Type B pancreatic cell (in vitro differentiated cells): ENCODE results near the gene D2HGDH. TPM values are rescaled to one million over a fixed set of nuclear protein-coding genes. Genes with fewer than 3 reads are reported as not detected.

ENCODE experiments used
- DNase-seq: peaks from one replicate; pipeline ENCODE4 v3.0.0; 2021; ENCODE audit warnings: mixed read lengths; ENCODE audit not compliant: unreplicated experiment; ENCODE audit errors: extremely low spot score
- H3K27ac Mint-ChIP-seq: 2 replicates; pipeline ENCODE4 v1.8.0; 2021; ENCODE audit warnings: mild to moderate bottlenecking, mixed read lengths
- H3K27me3 Mint-ChIP-seq: 2 replicates; pipeline ENCODE4 v1.8.0; 2021; ENCODE audit warnings: mixed read lengths
- H3K36me3 Mint-ChIP-seq: 2 replicates; pipeline ENCODE4 v1.8.0; 2021; ENCODE audit warnings: mixed read lengths
- H3K4me1 Mint-ChIP-seq: one replicate; pipeline ENCODE4 v1.8.0; 2021; ENCODE audit warnings: mixed read lengths; ENCODE audit not compliant: unreplicated experiment
- H3K4me3 Mint-ChIP-seq: 2 replicates; pipeline ENCODE4 v1.8.0; 2021; ENCODE audit warnings: mild to moderate bottlenecking, mixed read lengths
- H3K9me3 Mint-ChIP-seq: 2 replicates; pipeline ENCODE4 v1.8.0; 2021; ENCODE audit warnings: mixed read lengths
- CTCF ChIP-seq: fragments of 200-600 bp; sonication (generic); conservative IDR thresholded peaks from 2 replicates; pipeline ENCODE4 v1.5.0; 2021; ENCODE audit warnings: antibody characterized with exemption, mild to moderate bottlenecking
- total RNA-seq: library from RNA; stranded (reverse); gene quantifications from 2 replicates; pipeline ENCODE4 v1.2.1, GENCODE V29; 2021; ENCODE audit warnings: low replicate concordance

The D2HGDH gene
- total RNA-seq, 1 donor from 2014 or later, result 36.0 TPM

- H3K27me3 Mint-ChIP-seq, result peaks cover 10% of the 10 kb centered on the region
- TF ChIP-seq CTCF, result no peak
- no peaks in the 10 kb centered on the region for H3K36me3 Mint-ChIP-seq
- H3K9me3 Mint-ChIP-seq, result no peaks in the 10 kb centered on the region
- H3K4me3 Mint-ChIP-seq, result no peak overlapping the region
- DNase-seq, result peak; percentile 68
- H3K4me1 Mint-ChIP-seq, result peaks cover 13% of the 10 kb centered on the region
- H3K27ac Mint-ChIP-seq, result no peak overlapping the region
Measured at GRCh38 chr2:241811201-241811951, 76.9 kb downstream of the D2HGDH start.

GRCh38 chr2:241811952-241812729, 77.7 kb downstream of the D2HGDH start:
- Mint-ChIP-seq H3K36me3 (no peaks in the 10 kb centered on the region), H3K27ac (no peak overlapping the region), H3K9me3 (no peaks in the 10 kb centered on the region), H3K4me1 (peaks cover 13% of the 10 kb centered on the region), H3K27me3 (peaks cover 10% of the 10 kb centered on the region), H3K4me3 (no peak overlapping the region)
- TF ChIP-seq CTCF, result no peak
- peak; percentile 68 for DNase-seq

GRCh38 chr2:241812730-241813643, 78.6 kb downstream of the D2HGDH start:
- H3K4me3 Mint-ChIP-seq, result no peak overlapping the region
- H3K27me3 Mint-ChIP-seq, result peaks cover 10% of the 10 kb centered on the region
- no peaks in the 10 kb centered on the region for H3K9me3 Mint-ChIP-seq
- TF ChIP-seq CTCF, result no peak
- H3K4me1 Mint-ChIP-seq, result peaks cover 13% of the 10 kb centered on the region
- H3K36me3 Mint-ChIP-seq, result no peaks in the 10 kb centered on the region
- H3K27ac Mint-ChIP-seq, result no peak overlapping the region
- DNase-seq, result peak; percentile 70

GRCh38 chr2:241813644-241814392, 79.4 kb downstream of the D2HGDH start:
- Mint-ChIP-seq H3K36me3 (no peaks in the 10 kb centered on the region), H3K27ac (no peak overlapping the region), H3K4me3 (no peak overlapping the region), H3K4me1 (peaks cover 5% of the 10 kb centered on the region), H3K27me3 (peaks cover 5% of the 10 kb centered on the region), H3K9me3 (no peaks in the 10 kb centered on the region)
- DNase-seq, result no peak
- no peak for TF ChIP-seq CTCF

- H3K27ac Mint-ChIP-seq, result no peak overlapping the region
- peaks cover under 1% of the 10 kb centered on the region for H3K27me3 Mint-ChIP-seq
- H3K4me1 Mint-ChIP-seq, result peaks cover under 1% of the 10 kb centered on the region
- H3K36me3 Mint-ChIP-seq, result no peaks in the 10 kb centered on the region
- H3K9me3 Mint-ChIP-seq, result no peaks in the 10 kb centered on the region
- no peak overlapping the region for H3K4me3 Mint-ChIP-seq
- no peak for DNase-seq
- TF ChIP-seq CTCF, result no peak
Measured at GRCh38 chr2:241814393-241814642, 79.9 kb downstream of the D2HGDH start.
